ENCODE measurements around the gene WHRN.

WHRN gene

DNA sequence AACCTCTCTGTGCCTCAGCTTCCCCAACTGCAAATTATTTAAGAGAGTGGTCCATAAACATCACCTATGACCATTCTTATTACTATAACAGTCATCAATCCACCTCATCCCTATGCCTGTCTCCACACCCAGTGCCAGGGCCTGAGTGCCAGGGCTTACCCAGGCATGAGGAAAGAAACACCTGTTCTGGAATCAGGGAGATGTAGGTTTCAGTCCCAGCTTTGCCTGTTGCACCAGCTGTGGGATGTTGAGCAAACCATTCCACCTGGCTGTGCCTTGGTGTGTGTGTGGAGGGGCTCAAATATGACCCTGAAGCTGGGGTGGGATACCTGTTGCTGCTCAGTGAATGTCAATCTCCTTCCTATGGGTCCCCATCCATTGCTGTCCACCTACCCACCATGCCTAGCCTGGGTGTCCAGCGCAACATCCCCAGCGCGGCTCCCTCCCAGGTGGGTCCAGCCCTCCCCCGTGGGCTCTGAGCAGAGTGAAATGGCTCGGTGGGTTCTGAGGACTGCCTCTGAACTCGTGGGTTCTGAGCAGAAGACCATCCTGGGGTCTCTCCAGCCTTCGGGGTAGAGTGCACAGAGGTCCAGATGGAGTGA lies 133.8 kb downstream of the WHRN start:
- H3K36me3 ChIP-seq (ENCODE audit: control insufficient read depth, insufficient read depth, low read length): peaks cover 39% of the 10 kb centered on the region

DNA sequence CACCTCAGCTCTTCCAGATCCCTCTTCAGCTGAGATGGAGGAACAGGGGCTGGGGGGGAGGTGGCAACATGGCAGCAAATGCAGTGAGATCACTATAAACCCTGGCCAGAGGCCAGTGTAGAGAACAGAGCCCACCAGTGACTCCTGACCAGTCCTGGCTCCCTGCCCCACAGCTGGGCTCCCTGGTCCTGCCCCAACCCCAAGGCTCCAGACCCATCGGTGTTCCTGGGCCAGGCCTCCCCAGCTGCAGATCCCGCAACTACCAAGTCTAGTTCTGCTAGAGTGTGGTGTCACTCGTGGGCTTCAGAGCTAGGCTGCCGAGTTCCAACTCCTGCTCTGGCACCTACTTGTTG lies 134.3 kb downstream of the WHRN start:
- Histone ChIP-seq H3K9ac (ENCODE audit: low read length) (no peak overlapping the region), H3K27ac (ENCODE audit: low read depth, low read length) (no peak overlapping the region), H3K4me3 (ENCODE audit: low read length) (no peak overlapping the region), H3K36me3 (ENCODE audit: control insufficient read depth, insufficient read depth, low read length) (peaks cover 36% of the 10 kb centered on the region), H3K4me1 (ENCODE audit: control insufficient read depth, insufficient read depth, low read length) (no peaks in the 10 kb centered on the region), H3K27me3 (ENCODE audit: control insufficient read depth, insufficient read depth, low read length) (no peaks in the 10 kb centered on the region)

More for the DNA sequence above, 133.8 kb downstream of the WHRN start:
- Histone ChIP-seq H3K4me1 (ENCODE audit: control insufficient read depth, insufficient read depth, low read length) (no peaks in the 10 kb centered on the region), H3K27me3 (ENCODE audit: control insufficient read depth, insufficient read depth, low read length) (no peaks in the 10 kb centered on the region), H3K4me3 (ENCODE audit: low read length) (peak overlapping the region; percentile 0), H3K9ac (ENCODE audit: low read length) (no peak overlapping the region), H3K27ac (ENCODE audit: low read depth, low read length) (no peak overlapping the region)

DNA sequence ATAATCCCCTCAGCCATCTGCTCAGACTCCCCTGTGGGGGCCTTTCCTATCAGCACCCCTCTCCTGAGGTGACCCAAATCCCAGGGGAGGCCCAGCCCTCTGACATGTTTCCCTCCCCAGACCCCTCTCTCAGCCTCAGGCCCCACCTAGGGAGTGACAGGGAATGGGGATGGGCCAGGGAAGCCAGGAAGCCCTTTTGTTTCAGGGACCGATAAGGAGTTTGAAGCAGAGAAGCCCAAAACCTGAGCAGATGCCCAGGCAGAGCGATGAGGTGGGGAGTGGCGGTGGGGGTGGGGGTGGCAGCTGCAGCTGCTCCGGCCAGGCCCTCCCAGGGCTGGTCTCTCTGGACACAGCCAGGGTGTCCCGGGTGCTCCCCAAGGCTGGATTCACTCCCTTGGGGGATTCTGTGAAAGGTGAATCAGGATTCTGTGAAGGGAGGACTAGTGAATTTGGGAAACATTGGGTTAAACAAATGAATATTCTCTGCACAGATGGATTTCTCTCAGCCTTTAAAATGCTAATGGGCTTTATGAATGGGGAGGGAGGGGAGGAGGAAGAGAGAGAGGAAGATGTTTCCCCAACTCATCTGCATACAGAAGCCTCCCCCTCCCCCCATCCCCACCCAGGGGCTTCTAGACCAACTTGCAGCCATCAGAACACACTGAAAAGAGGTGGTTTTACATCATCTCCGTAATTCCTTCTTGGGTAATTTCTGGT lies 134.9 kb downstream of the WHRN start:
- Histone ChIP-seq H3K4me1 (ENCODE audit: control insufficient read depth, insufficient read depth, low read length) (no peaks in the 10 kb centered on the region), H3K4me3 (ENCODE audit: low read length) (no peak overlapping the region), H3K27ac (ENCODE audit: low read depth, low read length) (no peak overlapping the region), H3K27me3 (ENCODE audit: control insufficient read depth, insufficient read depth, low read length) (no peaks in the 10 kb centered on the region), H3K9ac (ENCODE audit: low read length) (no peak overlapping the region), H3K36me3 (ENCODE audit: control insufficient read depth, insufficient read depth, low read length) (peaks cover 36% of the 10 kb centered on the region)

DNA sequence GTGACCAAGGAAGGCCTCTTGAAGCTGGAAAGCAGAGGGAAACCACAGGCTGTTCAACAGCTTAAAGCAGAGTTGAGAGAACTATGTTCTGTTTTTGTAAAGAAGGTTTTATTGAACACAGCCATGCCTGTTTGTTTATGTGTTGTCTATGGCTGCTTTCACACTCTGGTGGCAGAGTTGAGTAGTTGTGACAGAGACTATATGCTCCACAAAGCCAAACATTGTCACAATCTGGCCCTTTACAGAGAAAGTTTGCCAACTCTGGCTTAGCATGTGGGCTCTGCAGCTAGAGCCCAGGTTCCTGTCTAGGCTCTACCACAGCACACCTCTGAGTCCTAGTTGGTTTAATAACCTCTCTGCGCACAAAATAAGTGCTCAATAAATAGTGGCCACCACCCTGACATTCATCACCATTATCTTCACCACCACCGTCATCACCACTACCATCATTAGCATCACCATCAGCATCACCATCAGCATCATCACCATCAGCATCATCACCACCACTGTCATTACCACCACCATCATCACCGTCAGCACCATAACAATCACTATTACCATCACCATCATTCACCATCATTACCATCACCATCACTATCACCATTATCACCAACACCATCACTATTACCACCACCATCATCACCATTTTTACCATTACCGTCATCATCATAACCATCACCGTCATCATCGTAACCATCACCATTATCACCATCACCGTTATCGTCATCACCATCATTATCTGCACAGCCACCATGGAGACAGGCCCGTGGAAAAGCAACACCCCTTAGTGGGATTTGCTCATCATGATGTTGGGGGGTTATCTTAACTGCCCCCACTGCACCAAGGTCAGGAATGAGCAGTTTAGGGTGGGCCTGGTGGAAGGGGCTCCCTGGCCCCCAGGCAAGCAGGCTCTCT lies 135.8 kb downstream of the WHRN start:
- no peak overlapping the region for H3K4me3 ChIP-seq (ENCODE audit: low read length)
- no peak overlapping the region for H3K27ac ChIP-seq (ENCODE audit: low read depth, low read length)
- no peak overlapping the region for H3K9ac ChIP-seq (ENCODE audit: low read length)
- no peaks in the 10 kb centered on the region for H3K27me3 ChIP-seq (ENCODE audit: control insufficient read depth, insufficient read depth, low read length)
- peaks cover 34% of the 10 kb centered on the region for H3K36me3 ChIP-seq (ENCODE audit: control insufficient read depth, insufficient read depth, low read length)
- no peaks in the 10 kb centered on the region for H3K4me1 ChIP-seq (ENCODE audit: control insufficient read depth, insufficient read depth, low read length)

DNA sequence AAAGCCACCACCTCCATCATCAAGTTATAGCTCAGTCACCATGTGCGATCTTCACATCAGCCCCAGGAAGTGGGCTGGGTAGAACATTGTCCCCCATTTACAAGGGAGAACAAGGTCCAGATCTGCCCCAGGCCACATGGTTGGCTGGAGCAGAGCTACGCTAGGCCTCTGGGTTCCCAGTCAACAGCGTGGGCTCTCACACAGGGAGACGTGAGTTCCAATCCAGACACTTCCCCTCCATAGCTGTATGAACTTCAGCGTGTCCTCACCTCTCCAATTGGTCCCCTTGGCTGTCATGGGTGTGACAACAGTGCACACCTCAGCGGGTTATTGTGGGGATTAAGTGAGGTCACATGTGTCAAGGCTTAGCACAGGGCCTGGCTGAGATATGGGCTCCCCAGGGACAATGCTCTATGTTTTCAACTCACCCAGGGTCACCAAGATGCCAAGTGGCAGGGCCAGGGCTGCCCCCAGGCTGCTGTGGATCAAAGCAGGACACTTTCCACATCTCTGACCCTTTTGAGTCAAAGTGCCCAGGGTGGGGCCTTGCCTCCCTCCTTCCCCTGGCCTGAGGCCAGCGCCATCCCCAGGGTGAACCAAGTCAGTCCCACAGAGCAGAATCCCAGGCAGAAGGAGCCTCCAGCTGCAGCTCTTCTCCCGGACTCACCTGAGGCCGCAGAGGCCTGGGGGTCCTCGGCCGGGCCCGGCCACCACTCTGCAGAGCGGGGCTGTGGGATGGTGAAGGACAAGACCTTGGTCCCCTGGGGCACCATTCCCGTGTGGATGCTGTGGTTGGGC lies 137.3 kb downstream of the WHRN start:
- Histone ChIP-seq H3K4me3 (ENCODE audit: low read length) (no peak overlapping the region), H3K9ac (ENCODE audit: low read length) (no peak overlapping the region), H3K27ac (ENCODE audit: low read depth, low read length) (no peak overlapping the region), H3K4me1 (ENCODE audit: control insufficient read depth, insufficient read depth, low read length) (no peaks in the 10 kb centered on the region), H3K36me3 (ENCODE audit: control insufficient read depth, insufficient read depth, low read length) (peaks cover 36% of the 10 kb centered on the region), H3K27me3 (ENCODE audit: control insufficient read depth, insufficient read depth, low read length) (no peaks in the 10 kb centered on the region)

DNA sequence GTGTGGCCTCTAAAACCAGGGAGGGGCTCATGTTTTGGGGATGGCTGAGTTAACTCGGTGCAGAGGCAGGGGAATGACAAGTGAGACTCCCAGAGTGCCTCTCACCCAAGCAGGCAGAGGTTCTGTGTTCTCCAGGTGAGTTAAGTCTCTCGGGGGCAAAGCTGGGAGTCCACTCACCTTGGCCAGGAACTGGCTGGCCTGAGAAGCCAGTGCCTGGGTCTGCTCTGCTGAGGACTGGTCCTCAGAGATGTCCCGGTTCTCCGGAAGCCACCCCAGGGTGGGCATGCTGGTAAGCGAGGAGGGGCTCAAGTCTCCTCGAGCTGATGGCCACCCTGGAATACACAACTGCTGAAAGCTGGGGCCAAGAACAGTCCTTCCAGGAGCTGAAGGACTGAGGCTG lies 137.9 kb downstream of the WHRN start:
- Histone ChIP-seq H3K36me3 (ENCODE audit: control insufficient read depth, insufficient read depth, low read length) (peaks cover 41% of the 10 kb centered on the region), H3K27ac (ENCODE audit: low read depth, low read length) (no peak overlapping the region), H3K27me3 (ENCODE audit: control insufficient read depth, insufficient read depth, low read length) (no peaks in the 10 kb centered on the region), H3K4me1 (ENCODE audit: control insufficient read depth, insufficient read depth, low read length) (no peaks in the 10 kb centered on the region), H3K4me3 (ENCODE audit: low read length) (no peak overlapping the region), H3K9ac (ENCODE audit: low read length) (no peak overlapping the region)

DNA sequence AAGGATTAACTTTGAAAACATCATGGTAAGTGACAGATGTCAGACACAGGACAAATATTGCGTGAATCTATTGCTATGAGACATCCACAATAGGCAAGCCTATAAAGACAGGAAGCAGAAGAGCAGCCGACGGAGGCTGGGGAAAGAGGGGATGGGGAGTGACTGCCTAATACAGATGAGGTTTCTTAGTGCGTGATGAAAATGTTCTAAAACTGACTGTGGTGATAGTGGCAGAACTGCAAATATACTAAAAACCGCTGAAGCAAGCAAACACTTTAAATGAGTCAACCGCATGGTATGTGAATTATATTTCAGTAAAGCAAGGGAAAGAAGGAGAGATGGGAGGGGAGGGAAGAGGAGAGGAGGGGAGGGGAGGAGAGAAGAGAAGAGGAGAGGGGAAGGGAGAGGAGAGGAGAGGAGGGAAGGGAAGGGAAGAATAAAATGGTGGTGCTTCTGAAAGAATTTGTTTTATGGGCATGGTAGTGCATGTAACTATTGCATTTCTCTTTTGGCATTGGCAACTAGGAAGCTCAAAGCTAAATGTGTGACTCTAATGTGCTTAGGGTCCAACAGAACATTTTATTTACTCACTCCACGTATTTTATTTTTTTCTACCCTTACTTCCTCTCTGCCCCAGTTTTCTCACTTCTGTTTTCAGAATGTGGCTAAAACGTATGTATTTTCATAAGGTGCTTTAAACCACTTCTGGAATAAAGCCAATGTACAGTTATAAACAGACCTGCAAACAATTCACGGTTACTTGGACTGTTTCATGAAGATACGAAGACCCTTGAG lies 138.7 kb downstream of the WHRN start:
- no peaks in the 10 kb centered on the region for H3K27me3 ChIP-seq (ENCODE audit: control insufficient read depth, insufficient read depth, low read length)
- no peak overlapping the region for H3K27ac ChIP-seq (ENCODE audit: low read depth, low read length)
- no peaks in the 10 kb centered on the region for H3K4me1 ChIP-seq (ENCODE audit: control insufficient read depth, insufficient read depth, low read length)
- peaks cover 43% of the 10 kb centered on the region for H3K36me3 ChIP-seq (ENCODE audit: control insufficient read depth, insufficient read depth, low read length)
- no peak overlapping the region for H3K9ac ChIP-seq (ENCODE audit: low read length)
- no peak overlapping the region for H3K4me3 ChIP-seq (ENCODE audit: low read length)

DNA sequence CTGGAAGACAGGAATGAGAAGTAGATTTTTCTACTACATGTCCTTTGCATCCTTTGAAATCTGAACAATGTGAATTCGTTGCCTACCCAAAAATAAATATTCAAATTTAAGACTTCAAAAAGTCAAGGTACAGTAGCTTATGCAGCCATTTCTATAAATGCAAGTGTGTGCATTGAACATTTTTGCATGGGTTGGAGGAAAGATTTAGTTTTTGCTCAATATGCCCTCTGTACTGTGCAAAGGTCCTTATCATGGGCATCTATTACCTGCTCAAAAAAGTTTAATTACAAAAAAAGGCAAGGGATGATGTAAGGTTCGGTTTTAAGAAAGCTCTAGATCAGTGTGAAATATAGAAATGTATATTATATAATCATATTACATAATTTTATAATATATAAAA lies 140.1 kb downstream of the WHRN start:
- Histone ChIP-seq H3K9ac (ENCODE audit: low read length) (no peak overlapping the region), H3K36me3 (ENCODE audit: control insufficient read depth, insufficient read depth, low read length) (peaks cover 54% of the 10 kb centered on the region), H3K4me1 (ENCODE audit: control insufficient read depth, insufficient read depth, low read length) (no peaks in the 10 kb centered on the region), H3K27ac (ENCODE audit: low read depth, low read length) (no peak overlapping the region), H3K4me3 (ENCODE audit: low read length) (no peak overlapping the region), H3K27me3 (ENCODE audit: control insufficient read depth, insufficient read depth, low read length) (no peaks in the 10 kb centered on the region)

DNA sequence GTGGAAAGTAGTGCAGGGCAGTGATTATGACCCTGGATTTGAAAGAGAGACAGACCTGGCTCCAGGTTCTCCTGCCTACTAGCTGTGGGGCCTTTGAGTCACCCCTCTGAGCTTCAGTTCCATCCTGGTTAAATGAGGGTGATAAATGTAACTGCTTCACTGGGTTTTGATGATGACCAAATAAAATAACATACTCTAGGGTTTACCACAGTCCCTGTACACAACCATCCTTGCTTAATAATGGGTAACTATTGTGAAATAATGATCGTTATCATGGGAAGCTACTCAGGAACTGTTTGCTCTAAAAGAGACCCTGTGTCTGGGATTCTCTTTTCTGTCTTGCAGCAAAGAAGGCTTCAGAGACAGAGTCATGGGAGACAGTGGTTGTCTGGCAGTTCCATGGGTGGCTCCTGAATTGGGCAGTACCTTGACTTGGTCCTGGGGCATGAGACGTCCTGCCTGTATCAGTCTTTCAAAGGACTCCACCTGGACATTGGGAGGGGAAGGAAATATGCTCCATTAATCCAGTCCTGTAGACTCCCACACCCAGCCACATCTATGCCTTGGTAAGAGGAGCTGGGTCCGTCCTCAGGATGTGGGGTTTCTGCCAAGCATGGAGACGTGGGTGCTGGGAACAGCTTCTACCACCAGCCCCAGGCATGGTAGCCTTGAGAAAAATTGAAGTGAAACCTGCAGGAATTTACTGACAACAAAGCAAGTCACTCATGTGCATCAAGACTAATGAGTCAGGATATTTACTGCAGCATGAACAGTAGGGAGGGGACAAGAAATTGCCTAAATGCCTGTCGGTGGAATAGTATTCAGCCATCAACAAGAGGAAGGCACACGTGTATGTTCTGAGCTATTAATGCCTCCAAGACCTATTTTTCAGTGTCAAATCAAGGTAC lies 140.9 kb downstream of the WHRN start:
- Histone ChIP-seq H3K27me3 (ENCODE audit: control insufficient read depth, insufficient read depth, low read length) (no peaks in the 10 kb centered on the region), H3K4me1 (ENCODE audit: control insufficient read depth, insufficient read depth, low read length) (no peaks in the 10 kb centered on the region), H3K4me3 (ENCODE audit: low read length) (no peak overlapping the region), H3K9ac (ENCODE audit: low read length) (no peak overlapping the region), H3K27ac (ENCODE audit: low read depth, low read length) (no peak overlapping the region), H3K36me3 (ENCODE audit: control insufficient read depth, insufficient read depth, low read length) (peaks cover 62% of the 10 kb centered on the region)

DNA sequence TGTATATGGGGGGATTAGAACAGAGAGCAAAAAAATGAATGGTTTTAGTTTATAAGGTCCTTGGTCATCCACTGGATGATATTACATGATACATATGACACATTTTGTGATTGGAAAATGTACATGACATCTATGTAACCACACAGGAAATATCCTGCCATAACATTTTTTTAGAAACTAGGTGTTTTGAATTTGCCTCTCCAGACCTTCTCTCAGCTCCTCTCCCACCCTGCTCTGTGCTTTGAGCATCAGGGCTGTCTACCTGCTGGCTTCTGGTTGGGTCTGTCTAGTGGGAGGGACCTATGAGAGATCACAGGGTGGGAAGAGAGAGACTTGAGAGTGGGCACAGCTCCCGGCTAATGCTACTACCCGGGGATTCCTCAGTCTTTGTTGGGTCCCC lies 141.8 kb downstream of the WHRN start:
- Histone ChIP-seq H3K4me1 (ENCODE audit: control insufficient read depth, insufficient read depth, low read length) (no peaks in the 10 kb centered on the region), H3K4me3 (ENCODE audit: low read length) (no peak overlapping the region), H3K36me3 (ENCODE audit: control insufficient read depth, insufficient read depth, low read length) (peaks cover 60% of the 10 kb centered on the region), H3K27ac (ENCODE audit: low read depth, low read length) (no peak overlapping the region), H3K27me3 (ENCODE audit: control insufficient read depth, insufficient read depth, low read length) (no peaks in the 10 kb centered on the region), H3K9ac (ENCODE audit: low read length) (no peak overlapping the region)

DNA sequence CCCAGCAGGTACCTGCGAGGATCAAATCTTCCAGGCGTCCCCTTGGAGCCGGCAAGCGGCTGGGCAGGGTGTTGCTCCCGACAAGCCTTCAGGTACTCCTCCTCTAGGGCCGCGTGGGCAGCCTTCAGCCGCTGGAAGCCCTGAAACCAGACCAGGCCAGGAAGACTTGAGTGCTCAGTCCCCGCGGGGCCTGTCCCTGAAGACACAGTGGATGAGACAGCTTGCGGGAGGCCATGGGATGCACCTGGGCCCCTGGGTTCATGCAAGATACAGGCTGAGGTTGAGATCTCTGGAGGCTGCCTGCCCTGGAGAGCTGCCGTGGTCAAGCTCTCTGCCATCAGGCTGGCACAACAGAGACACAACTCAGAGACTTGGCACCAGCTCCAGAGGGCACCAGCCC lies 142.9 kb downstream of the WHRN start:
- Histone ChIP-seq H3K27me3 (ENCODE audit: control insufficient read depth, insufficient read depth, low read length) (no peaks in the 10 kb centered on the region), H3K36me3 (ENCODE audit: control insufficient read depth, insufficient read depth, low read length) (peaks cover 58% of the 10 kb centered on the region), H3K9ac (ENCODE audit: low read length) (no peak overlapping the region), H3K4me3 (ENCODE audit: low read length) (no peak overlapping the region), H3K4me1 (ENCODE audit: control insufficient read depth, insufficient read depth, low read length) (no peaks in the 10 kb centered on the region), H3K27ac (ENCODE audit: low read depth, low read length) (no peak overlapping the region)
